ENCODE measurements around the gene CHMP4A. TPM values are rescaled to one million over a fixed set of nuclear protein-coding genes. Genes with fewer than 3 reads are reported as not detected.

CHMP4A gene
- total RNA-seq, 1 experiment from 2014 or later: 34.6 TPM

DNA sequence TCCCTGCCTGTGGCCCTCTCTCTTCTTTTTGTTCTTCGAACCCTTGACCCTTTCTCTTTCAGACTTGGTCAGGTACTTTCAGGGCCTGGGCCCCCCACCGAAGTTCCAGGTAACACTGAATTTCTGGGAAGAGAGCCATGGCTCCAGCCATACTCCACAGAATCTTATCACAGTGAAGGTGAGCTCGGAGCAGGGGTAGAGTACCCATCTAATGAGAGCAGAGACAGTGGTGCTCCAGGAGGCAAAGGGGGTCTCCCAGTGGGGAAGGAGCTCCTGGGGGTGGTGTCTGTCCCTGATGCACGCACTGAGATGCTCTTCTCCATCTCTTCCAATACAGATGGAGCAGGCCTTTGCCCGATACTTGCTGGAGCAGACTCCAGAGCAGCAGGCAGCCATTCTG is 47.5 kb downstream of the CHMP4A start (continued):
- no peak for TF ChIP-seq CTCF (IDR thresholded peaks at IDR 0.05 in 2 of 3, conservative IDR thresholded peaks at IDR 0.05 in 1 of 3; ENCODE audit: borderline replicate concordance in 1 of 3, insufficient read depth in 1 of 3, low read depth in 2 of 3, low read length in 2 of 3)
- TF ChIP-seq ATF3 (IDR thresholded peaks at IDR 0.05): no peak

GRCh38 chr14:24164518-24164991 is 48.7 kb downstream of the CHMP4A start:
- H3K9me3 ChIP-seq (ENCODE audit: control insufficient read depth in 1 of 2, insufficient read depth in 1 of 2, low read depth in 1 of 2, low read length in 2 of 2): no peaks in the 10 kb centered on the region
- H3K36me3 ChIP-seq (ENCODE audit: control insufficient read depth in 1 of 2, insufficient read depth in 2 of 2, low read length in 2 of 2): peaks cover 6 to 18% of the 10 kb centered on the region in 2 experiments; a peak in 3 of 4 replicates
- DNase-seq (ENCODE audit: low read depth, low spot score) (no peak), ATAC-seq (no peak)
- H3K27ac ChIP-seq (ENCODE audit: low read depth, low read length): no peak overlapping the region
- ChIA-PET POLR2A (interaction anchor here (1.1 kb wide), 1 partner anchor 18 kb away, joined by 3 read pairs; the partner anchor contains the start of gene PSME2), CTCF (no interaction called here), RAD21 (ENCODE audit: low non-redundant PET in 1 of 2, low total read pairs in 2 of 2, uncharacterized antibody in 2 of 2, unreplicated experiment in 2 of 2) (no interaction called here)
- no peak for TF ChIP-seq CTCF (IDR thresholded peaks at IDR 0.05 in 2 of 3, conservative IDR thresholded peaks at IDR 0.05 in 1 of 3; ENCODE audit: borderline replicate concordance in 1 of 3, insufficient read depth in 1 of 3, low read depth in 2 of 3, low read length in 2 of 3)
- no peak for TF ChIP-seq ATF3 (IDR thresholded peaks at IDR 0.05)
- no peak for TF ChIP-seq POLR2A (IDR thresholded peaks at IDR 0.05; ENCODE audit: borderline replicate concordance, extremely low read depth, insufficient read depth, insufficient read length)
- TF ChIP-seq ZNF274 (IDR thresholded peaks at IDR 0.05; ENCODE audit: low read depth, low read length): no peak
- no peak for TF ChIP-seq EGR1 (IDR thresholded peaks at IDR 0.05; ENCODE audit: low read depth)
- TF ChIP-seq FOSL1 (IDR thresholded peaks at IDR 0.05; ENCODE audit: low read depth): no peak
- no peak for TF ChIP-seq POLR2AphosphoS5 (IDR thresholded peaks at IDR 0.05; ENCODE audit: low read depth, low read length)
- no peak for TF ChIP-seq SRF (IDR thresholded peaks at IDR 0.05; ENCODE audit: low read depth)
- TF ChIP-seq EZH2 (IDR thresholded peaks at IDR 0.05): no peak
- no peak for TF ChIP-seq EZH2phosphoT487 (IDR thresholded peaks at IDR 0.05; ENCODE audit: borderline replicate concordance)
- TF ChIP-seq CBX3 (IDR thresholded peaks at IDR 0.05; ENCODE audit: low read depth): no peak
- no peak for TF ChIP-seq SIN3A (IDR thresholded peaks at IDR 0.05; ENCODE audit: low read depth)
- no peak for TF ChIP-seq ZFX (IDR thresholded peaks at IDR 0.05)
- no peak for TF ChIP-seq RAD21 (IDR thresholded peaks at IDR 0.05; ENCODE audit: low read depth)
- TF ChIP-seq CEBPB (IDR thresholded peaks at IDR 0.05; ENCODE audit: low read depth): no peak
- H3K4me3 ChIP-seq (replicated peaks in 1 of 2; ENCODE audit: low read depth in 1 of 2, low read length in 2 of 2): no peak overlapping the region
- no peaks in the 10 kb centered on the region for H4K20me1 ChIP-seq (ENCODE audit: insufficient read depth)
- no peak overlapping the region for H2AFZ ChIP-seq (ENCODE audit: low read depth, low read length, poor library complexity, severe bottlenecking)
- no peak overlapping the region for H3K4me2 ChIP-seq (ENCODE audit: low read length)
- no peaks in the 10 kb centered on the region for H3K79me2 ChIP-seq (ENCODE audit: insufficient read depth, low read length)
- no TSS peak for BruUV-seq (replicated peaks)
- H3K9me2 ChIP-seq (ENCODE audit: insufficient read depth): no peaks in the 10 kb centered on the region
- H3K4me1 ChIP-seq (ENCODE audit: control insufficient read depth in 1 of 2, insufficient read depth in 2 of 2, low read length in 2 of 2): peaks cover 15 to 21% of the 10 kb centered on the region in 2 experiments
- intact Hi-C loops (cut with micrococcal nuclease): no loop called here
- no peaks in the 10 kb centered on the region for H3K27me3 ChIP-seq (ENCODE audit: insufficient read depth, low read length)
- no peak overlapping the region for H3K9ac ChIP-seq (ENCODE audit: low read length)

Data from HCT116 (cell line).